A549 (cell line): ENCODE results near the gene MAP3K14. TPM values are rescaled to one million over a fixed set of nuclear protein-coding genes. Genes with fewer than 3 reads are reported as not detected.
A peak's percentile ranks its signal among the peaks of the same experiment; 100 is the strongest.
"Not testable (repeated sequence)": the region's sequence is repeated elsewhere in the genome, so short reads cannot be mapped to it uniquely, and the experiment has no call there.

Experiments
- ATAC-seq, 2 experiments: fragments of 200-7000 bp in 1 of 2; fragments of >200 bp in 1 of 2; cut with Nextera tagmentation in 1 of 2; cut with Tn5 transposase in 1 of 2; 3 replicates each; pipeline versions ENCODE4 v1.8.0 to v1.9.1; 2018 to 2020; ENCODE audit warnings: mild to moderate bottlenecking in 1 of 2, moderate library complexity in 1 of 2
- CTCF ChIA-PET: fragments of 300-600 bp; sonication (Branson Sonifier 250); formaldehyde crosslinking; extraction: SDS; loops from one replicate; lab custom pipeline; 2021; ENCODE audit warnings: antibody characterized with exemption, inconsistent platforms; lab: Yijun Ruan, JAX
- POLR2A ChIA-PET: fragments of 350-600 bp; formaldehyde crosslinking; extraction: SDS; loops from one replicate; lab custom pipeline; 2021; ENCODE audit warnings: antibody characterized with exemption, inconsistent platforms; lab: Yijun Ruan, JAX
- DNase-seq, 2 experiments: peaks; one replicate each; pipeline versions ENCODE4 v3.0.0 to v3.0.0-alpha.2; 2011 to 2016; ENCODE audit warnings: low read depth in 1 of 2, low spot score in 1 of 2
- FAIRE-seq: peaks from 2 replicates; lab custom pipeline; 2011; peaks lifted over from hg19 to GRCh38; lab: Jason Lieb, UNC
- H3K27ac ChIP-seq, 2 experiments: fragments of >200 bp; sonication (Bioruptor Twin); formaldehyde crosslinking; 3 replicates each; pipeline ENCODE4 v1.5.1; 2016 to 2017
- H3K4me1 ChIP-seq: fragments of >200 bp; sonication (Bioruptor Twin); formaldehyde crosslinking; 3 replicates; pipeline ENCODE4 v1.6.1; 2016
- H3K4me2 ChIP-seq: fragments of >200 bp; sonication (Bioruptor Twin); formaldehyde crosslinking; 3 replicates; pipeline ENCODE4 v1.6.1; 2016
- H3K4me3 ChIP-seq: fragments of >200 bp; sonication (Bioruptor Twin); formaldehyde crosslinking; 3 replicates; pipeline ENCODE4 v1.5.1; 2016
- H3K9me3 ChIP-seq: fragments of >200 bp; sonication (Bioruptor Twin); formaldehyde crosslinking; 3 replicates; pipeline ENCODE4 v1.6.1; 2016
- CBX2 ChIP-seq: fragments of 200-600 bp; sonication (generic); IDR thresholded peaks from 2 replicates; pipeline ENCODE4 v1.6.1; 2016; ENCODE audit warnings: low read depth, mild to moderate bottlenecking, borderline replicate concordance
- CEBPB ChIP-seq, 2 experiments: fragments of >200 bp in 1 of 2; sonication (Bioruptor Twin) in 1 of 2; formaldehyde crosslinking in 1 of 2; IDR thresholded peaks; 2 replicates each; pipeline ENCODE4 v1.6.1; 2012 to 2016
- CHD4 ChIP-seq: fragments of 200-600 bp; sonication (generic); IDR thresholded peaks from 2 replicates; pipeline ENCODE4 v1.6.1; 2016; ENCODE audit warnings: antibody characterized with exemption, mild to moderate bottlenecking, borderline replicate concordance
- EP300 ChIP-seq, 2 experiments: fragments of >200 bp; sonication (Bioruptor Twin); formaldehyde crosslinking; IDR thresholded peaks; 2 replicates in 1 of 2; 3 replicates in 1 of 2; pipeline ENCODE4 v1.6.1; 2016 to 2017
- FOSL2 ChIP-seq, 2 experiments: fragments of 450-650 bp in 1 of 2; fragments of >200 bp in 1 of 2; sonication (Bioruptor Twin) in 1 of 2; formaldehyde crosslinking; IDR thresholded peaks; 2 replicates each; pipeline versions ENCODE4 v1.5.0 to v1.6.1; 2016 to 2020; ENCODE audit warnings: mild to moderate bottlenecking in 1 of 2, moderate library complexity in 1 of 2
- FOXS1 ChIP-seq: fragments of 250-450 bp; sonication (Bioruptor Pico); IDR thresholded peaks from 2 replicates; pipeline ENCODE4 v1.5.0; 2020; ENCODE audit warnings: mild to moderate bottlenecking, moderate library complexity
- HOXA7 ChIP-seq: fragments of 250-450 bp; sonication (Bioruptor Pico); IDR thresholded peaks from 2 replicates; pipeline ENCODE4 v1.5.0; 2020; ENCODE audit warnings: mild to moderate bottlenecking, moderate library complexity
- KDM1A ChIP-seq: fragments of 200-600 bp; sonication (generic); IDR thresholded peaks from 2 replicates; pipeline ENCODE4 v1.6.1; 2016; ENCODE audit warnings: low read depth, mild to moderate bottlenecking
- MAFK ChIP-seq: fragments of 450-650 bp; IDR thresholded peaks from 2 replicates; pipeline ENCODE4 v1.6.1; 2014; ENCODE audit not compliant: partially characterized antibody
- NPAS2 ChIP-seq: fragments of 250-450 bp; sonication (Bioruptor Pico); IDR thresholded peaks from 2 replicates; pipeline ENCODE4 v1.8.0; 2022; ENCODE audit warnings: mild to moderate bottlenecking, moderate library complexity, borderline replicate concordance
- POLR2A ChIP-seq: IDR thresholded peaks from 2 replicates; pipeline ENCODE4 v1.6.1; 2012; ENCODE audit warnings: mild to moderate bottlenecking, low read length
- POLR2AphosphoS2 ChIP-seq: conservative IDR thresholded peaks from 2 replicates; pipeline ENCODE4 v1.6.1; 2012; ENCODE audit warnings: low read length, improper control_type of control experiment, inconsistent platforms
- RFX5 ChIP-seq: fragments of 450-650 bp; IDR thresholded peaks from 2 replicates; pipeline ENCODE4 v1.7.1; 2014; ENCODE audit warnings: antibody characterized with exemption, mild to moderate bottlenecking, moderate library complexity
- RNF2 ChIP-seq: fragments of 200-600 bp; sonication (generic); IDR thresholded peaks from 2 replicates; pipeline ENCODE4 v1.6.1; 2016; ENCODE audit warnings: low read depth, mild to moderate bottlenecking, antibody characterized with exemption, moderate library complexity, borderline replicate concordance
- SMC3 ChIP-seq: fragments of >200 bp; sonication (Bioruptor Twin); formaldehyde crosslinking; IDR thresholded peaks from 3 replicates; pipeline ENCODE4 v1.6.1; 2018; ENCODE audit warnings: inconsistent platforms
- SREBF2 ChIP-seq: fragments of 450-650 bp; IDR thresholded peaks from 2 replicates; pipeline ENCODE4 v1.6.1; 2014; ENCODE audit warnings: mild to moderate bottlenecking, moderate library complexity
- TFCP2L1 ChIP-seq: fragments of 250-450 bp; sonication (Bioruptor Pico); IDR thresholded peaks from 2 replicates; pipeline ENCODE4 v1.5.0; 2021; ENCODE audit warnings: mild to moderate bottlenecking
- ZFP36 ChIP-seq: fragments of 450-650 bp; IDR thresholded peaks from 2 replicates; pipeline ENCODE4 v1.6.1; 2014; ENCODE audit warnings: borderline replicate concordance; ENCODE audit not compliant: partially characterized antibody
- WGBS: methylation state at CpG from one replicate; pipeline ENCODE4 v1.1.6; 2017; ENCODE audit errors: missing lambda C conversion rate; 5-methylcytosine and 5-hydroxymethylcytosine counted together
- polyA plus RNA-seq, 4 experiments: library from polyadenylated mRNA; depleted of rRNA in 3 of 4; stranded (reverse); fragments of >200 nt; fragmentation: RNase III in 1 of 4; extraction: RNeasy Plus Mini Kit Qiagen cat#74134 plus additional on column Dnase treatment in 1 of 4; gene quantifications; 2 replicates in 3 of 4; 3 replicates in 1 of 4; pipeline ENCODE4 v1.2.3, GENCODE V29; 2011 to 2017
- TF ChIP-seq, protein P1 (sequence below): fragments of >200 bp; sonication (Bioruptor Twin); formaldehyde crosslinking; IDR thresholded peaks from 2 replicates; pipeline ENCODE4 v1.6.1; 2016

Gene MAP3K14
- polyA plus RNA-seq, 2 of the 4 experiments (the other 2 are of a cell fraction) = 9.1 to 34.5 TPM

- 57% methylated on average over 4 of the region's 4 CpGs for WGBS
- ATAC-seq = no peak
Measured at GRCh38 chr17:45306094-45306493, 10.7 kb downstream of the MAP3K14 start.

GRCh38 chr17:45305530-45306087 is 11.2 kb downstream of the MAP3K14 start:
- TF ChIP-seq FOXS1 (no peak), FOSL2 (IDR thresholded peaks at IDR 0.05) (no peak), FOSL2 (CRISPR knock-in tag; IDR thresholded peaks at IDR 0.05) (0 out of 2 replicates have a peak, but pooled peaks have one; percentile 33)
- ATAC-seq = peak in 1 of 2 experiments; percentile 17; a peak in 3 of 6 replicates
- Histone ChIP-seq H3K4me3 (no peak overlapping the region), H3K4me2 (peak overlapping the region; percentile 72), H3K27ac (peak overlapping the region; percentile 77 to 92), H3K9me3 (no peaks in the 10 kb centered on the region), H3K4me1 (peaks cover 89% of the 10 kb centered on the region)
- DNase-seq = no peak
- FAIRE-seq = peak; percentile 49
- POLR2A ChIA-PET = interaction anchor here (0.6 to 3.2 kb wide), 3 partner anchors 11 to 1592 kb away, joined by 3 to 28 read pairs (median 5); partner anchors contain the start of gene MAP3K14
- CTCF ChIA-PET = interaction anchor here (0.6 to 39.8 kb wide), 17 partner anchors 11 to 170 kb away, joined by 3 to 640 read pairs (median 7); partner anchors contain the start of genes ACBD4 and MAP3K14
- WGBS = 80% methylated on average over 3 of the region's 3 CpGs

More at GRCh38 chr17:45306094-45306493, 10.7 kb downstream of the MAP3K14 start:
- CTCF ChIA-PET = interaction anchor here (0.6 to 39.8 kb wide), 16 partner anchors 8 to 171 kb away, joined by 3 to 640 read pairs (median 7); partner anchors contain the start of genes ACBD4 and MAP3K14
- H3K4me3 ChIP-seq = no peak overlapping the region
- peaks cover 89% of the 10 kb centered on the region for H3K4me1 ChIP-seq
- no peaks in the 10 kb centered on the region for H3K9me3 ChIP-seq
- peak overlapping the region; percentile 72 for H3K4me2 ChIP-seq
- FAIRE-seq (no peak), DNase-seq (no peak)
- no peak for TF ChIP-seq SMC3
- no peak for TF ChIP-seq CBX2
- no peak for TF ChIP-seq CEBPB (IDR thresholded peaks at IDR 0.05)
- no peak for TF ChIP-seq ZFP36
- TF ChIP-seq POLR2AphosphoS2 = no peak; the same call in 1 of the 2 replicates
- no peak for TF ChIP-seq POLR2A
- TF ChIP-seq KDM1A = no peak
- no peak for TF ChIP-seq SREBF2
- POLR2A ChIA-PET = interaction anchor here (0.6 to 3.2 kb wide), 3 partner anchors 11 to 1592 kb away, joined by 3 to 28 read pairs (median 7); partner anchors contain the start of gene MAP3K14
- peak overlapping the region; percentile 77 to 92 for H3K27ac ChIP-seq

DNA sequence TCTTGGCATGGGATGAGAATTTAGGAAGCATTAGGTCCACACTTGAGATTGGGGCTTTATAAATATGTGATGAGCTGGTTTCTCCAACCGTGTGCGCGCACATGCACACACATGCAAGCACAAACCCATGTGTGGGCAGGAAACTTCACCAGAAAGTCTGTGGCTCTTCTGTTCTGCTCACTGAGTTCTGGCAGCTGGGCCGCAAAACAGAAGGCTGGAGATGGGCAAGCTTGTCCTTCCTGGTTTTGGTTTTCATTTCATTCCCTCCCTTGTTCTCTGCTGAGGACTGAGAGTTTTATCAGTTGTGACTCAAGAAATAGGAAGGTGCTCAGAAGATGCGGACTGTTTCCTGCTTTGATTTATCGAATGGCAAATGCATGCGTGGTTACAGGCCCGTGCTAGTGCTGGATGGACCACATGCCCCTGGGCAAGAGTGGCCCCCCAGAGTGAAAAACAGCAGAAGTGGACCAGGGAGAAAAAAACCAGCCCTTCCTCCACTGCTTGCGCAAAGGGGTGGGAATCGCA is 14.1 kb downstream of the MAP3K14 start:
- Histone ChIP-seq H3K9me3 (no peaks in the 10 kb centered on the region), H3K4me2 (peak overlapping the region; percentile 12; the same call in 1 of the 3 replicates), H3K27ac (peak overlapping the region; percentile 22 to 67; a peak in 4 of 6 replicates), H3K4me1 (peaks cover 91% of the 10 kb centered on the region), H3K4me3 (no peak overlapping the region)
- ATAC-seq (no peak), FAIRE-seq (no peak), DNase-seq (no peak)
- TF ChIP-seq EP300 (IDR thresholded peaks at IDR 0.05) (no peak), NPAS2 (CRISPR knock-in tag) (no peak), TFCP2L1 (CRISPR knock-in tag) (peak; percentile 37; the same call in 1 of the 2 replicates)
- POLR2A ChIA-PET = interaction anchor here (0.6 to 1.8 kb wide), 2 partner anchors 14 to 765 kb away, joined by 4 to 9 read pairs; partner anchors contain the start of gene MAP3K14
- CTCF ChIA-PET = interaction anchor here (0.6 to 39.8 kb wide), 6 partner anchors 9 to 123 kb away, joined by 3 to 640 read pairs (median 7); no protein-coding TSS in a partner anchor
- 89% methylated on average over 10 of the region's 10 CpGs for WGBS

- CTCF ChIA-PET = interaction anchor here (1.1 to 39.8 kb wide), 5 partner anchors 9 to 123 kb away, joined by 3 to 640 read pairs (median 7); no protein-coding TSS in a partner anchor
- peaks cover 91% of the 10 kb centered on the region for H3K4me1 ChIP-seq
- 86% methylated on average over 9 of the region's 9 CpGs for WGBS
- POLR2A ChIA-PET = interaction anchor here (0.7 to 1.8 kb wide), 3 partner anchors 15 to 80 kb away, joined by 3 to 9 read pairs (median 7); partner anchors contain the start of gene MAP3K14
- not testable (repeated sequence) for FAIRE-seq, H3K4me2 ChIP-seq, DNase-seq, H3K4me3 ChIP-seq, H3K9me3 ChIP-seq, ATAC-seq
- H3K27ac ChIP-seq = peak overlapping the region in 1 of 2 experiments; percentile 67; a peak in 2 of 6 replicates
Measured at GRCh38 chr17:45302220-45302619, 14.6 kb downstream of the MAP3K14 start.

DNA sequence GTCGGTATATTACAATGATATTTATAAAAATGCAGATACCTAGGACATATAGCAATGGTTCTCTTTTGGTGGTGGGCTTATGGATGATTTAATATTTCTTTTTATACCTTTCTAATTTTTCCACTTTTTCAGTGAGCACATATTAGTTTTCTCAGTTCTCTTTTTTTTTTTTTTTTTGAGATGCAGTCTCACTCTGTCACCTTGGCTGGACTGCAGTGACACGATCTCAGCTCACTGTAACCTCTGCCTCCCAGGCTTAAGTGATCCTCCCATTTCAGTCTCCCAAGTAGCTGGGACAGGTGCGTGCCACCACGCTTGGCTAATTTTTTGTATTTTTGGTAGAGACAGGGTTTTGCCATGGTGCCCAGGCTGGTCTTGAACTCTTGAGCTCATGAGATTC is 15.1 kb downstream of the MAP3K14 start:
- POLR2A ChIA-PET = interaction anchor here (0.7 to 1.8 kb wide), 3 partner anchors 15 to 80 kb away, joined by 3 to 9 read pairs (median 7); partner anchors contain the start of gene MAP3K14
- Histone ChIP-seq H3K27ac (peak overlapping the region in 1 of 2 experiments; percentile 67; a peak in 3 of 6 replicates), H3K4me3 (no peak overlapping the region), H3K9me3 (no peaks in the 10 kb centered on the region), H3K4me2 (no peak overlapping the region), H3K4me1 (peaks cover 91% of the 10 kb centered on the region)
- CTCF ChIA-PET = interaction anchor here (1.1 to 39.8 kb wide), 3 partner anchors 25 to 89 kb away, joined by 3 to 640 read pairs (median 7); no protein-coding TSS in a partner anchor
- FAIRE-seq = no peak
- peak; percentile 20; the same call in 1 of the 2 replicates for TF ChIP-seq HOXA7 (CRISPR knock-in tag)
- no peak for TF ChIP-seq MAFK
- TF ChIP-seq RNF2 = no peak
- TF ChIP-seq RFX5 = no peak
- no peak for TF ChIP-seq TFCP2L1 (CRISPR knock-in tag)
- TF ChIP-seq, protein P1, sequence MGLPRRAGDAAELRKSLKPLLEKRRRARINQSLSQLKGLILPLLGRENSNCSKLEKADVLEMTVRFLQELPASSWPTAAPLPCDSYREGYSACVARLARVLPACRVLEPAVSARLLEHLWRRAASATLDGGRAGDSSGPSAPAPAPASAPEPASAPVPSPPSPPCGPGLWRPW = no peak
- TF ChIP-seq CHD4 = no peak
- WGBS = 95% methylated on average over 4 of the region's 4 CpGs
- no peak for ATAC-seq
- DNase-seq = no peak
